K562 (cell line): ENCODE measurements around the gene TPI1. TPM values are rescaled to one million over a fixed set of nuclear protein-coding genes. Genes with fewer than 3 reads are reported as not detected.

Experiments used
- ATAC-seq: fragments of 200-7000 bp; cut with Tn5 transposase; 3 replicates; pipeline ENCODE4 v1.9.1; 2020; ENCODE audit warnings: moderate library complexity
- BruUV-seq: library from RNA; stranded (reverse); fragments of 400-500 nt; replicated peaks from 2 replicates; lab custom pipeline; 2021; lab: Mats Ljungman, UMichigan
- CTCF ChIA-PET: fragments of 300-600 bp; formaldehyde crosslinking; extraction: SDS; loops from one replicate; lab custom pipeline; 2021; ENCODE audit warnings: low intra/inter-chr PET ratio; lab: Yijun Ruan, JAX
- POLR2A ChIA-PET: fragments of 300-600, 350-650 bp; sonication (Branson Sonifier 250); formaldehyde crosslinking; extraction: SDS; loops from one replicate; lab custom pipeline; 2021; ENCODE audit warnings: antibody characterized with exemption, inconsistent platforms; lab: Yijun Ruan, JAX
- DNase-seq, 4 experiments: peaks; one replicate each; pipeline versions ENCODE4 v3.0.0 to v3.0.0-alpha.2; 2011 to 2018; ENCODE audit warnings: low spot score in 3 of 4, mixed read lengths in 3 of 4; ENCODE audit errors: extremely low read depth in 1 of 4
- FAIRE-seq: peaks from 2 replicates; lab custom pipeline; 2011; peaks lifted over from hg19 to GRCh38; lab: Jason Lieb, UNC
- H2AFZ ChIP-seq: 2 replicates; pipeline ENCODE4 v1.6.0; 2011; ENCODE audit warnings: low read depth, low read length, control low read depth, inconsistent platforms
- H3K27ac ChIP-seq: fragments of 200-600 bp; 3 replicates; pipeline ENCODE4 v1.8.0; 2011; ENCODE audit warnings: low read depth, mild to moderate bottlenecking, control low read depth, inconsistent platforms, low read length, moderate library complexity, mixed read lengths; ENCODE audit errors: extremely low read depth
- H3K27me3 ChIP-seq, 2 experiments: fragments of 300-600 bp in 1 of 2; 2 replicates in 1 of 2; 3 replicates in 1 of 2; pipeline versions ENCODE4 v1.6.0 to v1.8.0; 2011; ENCODE audit warnings: inconsistent platforms in 2 of 2, low read length in 2 of 2, mild to moderate bottlenecking in 1 of 2, mixed read lengths in 1 of 2, moderate library complexity in 1 of 2; ENCODE audit not compliant: control insufficient read depth in 2 of 2, insufficient read depth in 2 of 2
- H3K36me3 ChIP-seq: fragments of 300-600 bp; 3 replicates; pipeline ENCODE4 v1.8.0; 2011; ENCODE audit warnings: mild to moderate bottlenecking, low read length, inconsistent platforms; ENCODE audit not compliant: control insufficient read depth, insufficient read depth
- H3K4me1 ChIP-seq, 2 experiments: fragments of 200-600 bp in 1 of 2; replicated peaks in 1 of 2; 2 replicates in 1 of 2; 3 replicates in 1 of 2; pipeline versions ENCODE4 v1.5.1 to v1.8.0; 2011; ENCODE audit warnings: inconsistent platforms in 2 of 2, low read length in 2 of 2, mild to moderate bottlenecking in 1 of 2, mixed read lengths in 1 of 2, moderate library complexity in 1 of 2; ENCODE audit not compliant: control insufficient read depth in 2 of 2, insufficient read depth in 2 of 2
- H3K4me2 ChIP-seq: 2 replicates; pipeline ENCODE4 v1.6.1; 2011; ENCODE audit warnings: low read length, control low read depth, inconsistent platforms, mixed read lengths; ENCODE audit not compliant: insufficient read depth
- H3K4me3 ChIP-seq: fragments of 200-600 bp; sonication (generic), shearing (Covaris generic); 2 replicates; pipeline ENCODE4 v1.5.1; 2016; ENCODE audit warnings: control low read depth, inconsistent platforms
- H3K79me2 ChIP-seq: fragments of 200-600 bp; 3 replicates; pipeline ENCODE4 v1.8.0; 2011; ENCODE audit warnings: low read length, inconsistent platforms; ENCODE audit not compliant: control insufficient read depth, insufficient read depth
- H3K9ac ChIP-seq, 2 experiments: 2 replicates each; pipeline versions ENCODE4 v1.6.0 to v1.6.1; 2011; ENCODE audit warnings: low read depth in 2 of 2, low read length in 2 of 2, control low read depth in 1 of 2, inconsistent platforms in 1 of 2, mild to moderate bottlenecking in 1 of 2, mixed read lengths in 1 of 2; ENCODE audit not compliant: insufficient read depth in 1 of 2
- H3K9me1 ChIP-seq: one replicate; pipeline ENCODE4 v1.6.0; 2011; ENCODE audit warnings: inconsistent platforms, mild to moderate bottlenecking, low read length, moderate library complexity; ENCODE audit not compliant: control insufficient read depth, insufficient read depth
- H3K9me3 ChIP-seq: replicated peaks from 2 replicates; pipeline ENCODE4 v1.5.1; 2011; ENCODE audit warnings: low read depth, low read length, inconsistent platforms; ENCODE audit not compliant: control insufficient read depth, insufficient read depth
- H4K20me1 ChIP-seq: replicated peaks from 2 replicates; pipeline ENCODE4 v1.6.1; 2011; ENCODE audit warnings: low read length, inconsistent platforms, mixed read lengths; ENCODE audit not compliant: control insufficient read depth, insufficient read depth
- DACH1 ChIP-seq: fragments of 450-650 bp; IDR thresholded peaks from 2 replicates; pipeline ENCODE4 v1.6.1; 2018; ENCODE audit not compliant: partially characterized antibody
- GABPB1 ChIP-seq: sonication (generic); formaldehyde crosslinking; IDR thresholded peaks from 2 replicates; pipeline ENCODE4 v1.8.0; 2022; ENCODE audit warnings: mild to moderate bottlenecking, missing genetic modification reagents
- HCFC1 ChIP-seq: IDR thresholded peaks from 2 replicates; pipeline ENCODE4 v1.6.1; 2012; ENCODE audit warnings: low read depth, low read length, improper control_type of control experiment
- JUND ChIP-seq, 2 experiments: IDR thresholded peaks; 2 replicates in 1 of 2; 3 replicates in 1 of 2; pipeline ENCODE4 v1.6.1; 2011; ENCODE audit warnings: borderline replicate concordance in 2 of 2, low read depth in 2 of 2, low read length in 2 of 2, improper control_type of control experiment in 1 of 2, missing biosample characterization in 1 of 2, missing genetic modification characterization in 1 of 2, missing genetic modification reagents in 1 of 2
- KDM1A ChIP-seq, 2 experiments: fragments of 450-650 bp; IDR thresholded peaks; 2 replicates each; pipeline ENCODE4 v1.6.1; 2016; ENCODE audit warnings: mild to moderate bottlenecking in 2 of 2
- NRF1 ChIP-seq, 2 experiments: fragments of 450-650 bp; IDR thresholded peaks in 1 of 2; conservative IDR thresholded peaks in 1 of 2; 2 replicates each; pipeline ENCODE4 v1.6.1; 2014; ENCODE audit warnings: mild to moderate bottlenecking in 2 of 2
- RAD21 ChIP-seq, 2 experiments: fragments of 250-450 bp in 1 of 2; fragments of 450-650 bp in 1 of 2; sonication (Bioruptor Pico) in 1 of 2; formaldehyde crosslinking in 1 of 2; IDR thresholded peaks in 1 of 2; conservative IDR thresholded peaks in 1 of 2; 2 replicates each; pipeline versions ENCODE4 v1.4.0 to v1.8.0; 2020 to 2022; ENCODE audit warnings: mild to moderate bottlenecking in 2 of 2, moderate library complexity in 1 of 2
- RCOR1 ChIP-seq, 2 experiments: IDR thresholded peaks; 2 replicates each; pipeline ENCODE4 v1.6.1; 2012; ENCODE audit warnings: low read depth in 2 of 2, low read length in 2 of 2, borderline replicate concordance in 1 of 2, improper control_type of control experiment in 1 of 2
- STAG1 ChIP-seq: sonication (generic); formaldehyde crosslinking; IDR thresholded peaks from 2 replicates; pipeline ENCODE4 v1.5.0; 2020; ENCODE audit warnings: missing genetic modification reagents, borderline replicate concordance
- TEAD4 ChIP-seq, 2 experiments: sonication (generic) in 1 of 2; formaldehyde crosslinking in 1 of 2; IDR thresholded peaks; 2 replicates each; pipeline versions ENCODE4 v1.6.1 to v1.8.0; 2012 to 2022; ENCODE audit warnings: borderline replicate concordance in 1 of 2, inconsistent platforms in 1 of 2, low read length in 1 of 2, mild to moderate bottlenecking in 1 of 2, missing genetic modification reagents in 1 of 2
- TFAP4 ChIP-seq: sonication (generic); formaldehyde crosslinking; IDR thresholded peaks from 2 replicates; pipeline ENCODE4 v1.8.0; 2022; ENCODE audit warnings: missing genetic modification reagents, mild to moderate bottlenecking, moderate library complexity, borderline replicate concordance
- ZNF263 ChIP-seq: sonication (generic); formaldehyde crosslinking; IDR thresholded peaks from 2 replicates; pipeline ENCODE4 v1.8.0; 2022; ENCODE audit warnings: mild to moderate bottlenecking, missing genetic modification reagents, borderline replicate concordance
- ZNF395 ChIP-seq: fragments of 200-800 bp; sonication (Bioruptor generic); IDR thresholded peaks from 2 replicates; pipeline ENCODE4 v1.6.1; 2017; ENCODE audit warnings: missing genetic modification characterization, missing compliant biosample characterization
- WGBS: fragments of 100-300 bp; shearing (Covaris generic); methylation state at CpG from one replicate; pipeline ENCODE4 v1.1.6; 2016; ENCODE audit warnings: low coverage, mixed read lengths; ENCODE audit not compliant: insufficient coverage; ENCODE audit errors: missing lambda C conversion rate; 5-methylcytosine and 5-hydroxymethylcytosine counted together
- in situ Hi-C: fragments of 300-500 bp; cut with MboI; formaldehyde crosslinking; loops from 4 replicates; pipeline ENCODE4 v1.15.0; 2018; ENCODE audit warnings: inconsistent platforms, mixed read lengths
- intact Hi-C: fragments of 100-400 bp; cut with micrococcal nuclease; formaldehyde crosslinking; loops from 2 replicates; pipeline ENCODE4 v1.14.2; 2022
- polyA plus RNA-seq, 8 experiments: library from polyadenylated mRNA; depleted of rRNA in 4 of 8; stranded (reverse) in 5 of 8; unstranded in 3 of 8; fragments of >200 nt; fragmentation: Nextera tagmentation in 2 of 8; fragmentation: Illumina TruSeq in 1 of 8; extraction: Ambion mirVana in 2 of 8; extraction: Trizol in 1 of 8; gene quantifications; 2 replicates each; pipeline versions ENCODE4 v1.2.1 to v1.2.3, GENCODE V29; 2011 to 2014; ENCODE audit warnings: inconsistent platforms in 1 of 8, missing spikeins in 1 of 8
- total RNA-seq, 7 experiments: library from RNA; depleted of rRNA in 6 of 7; stranded (reverse); fragments of >200 nt in 6 of 7; fragmentation: Illumina TruSeq in 2 of 7; extraction: Trizol in 2 of 7; gene quantifications; 2 replicates each; pipeline versions ENCODE4 v1.2.1 to v1.2.3, GENCODE V29; 2011 to 2021; ENCODE audit warnings: low replicate concordance in 1 of 7
- TF ChIP-seq, protein P1 (sequence below): fragments of 450-650 bp; formaldehyde crosslinking; IDR thresholded peaks from 2 replicates; pipeline ENCODE4 v1.4.0; 2020; ENCODE audit warnings: mild to moderate bottlenecking, moderate library complexity

The TPI1 gene
- total and polyA plus RNA-seq, 9 of the 15 experiments (the other 6 are each of a cell fraction or from before 2014, with no cell fraction given) = 662 to 4,971 (median 892) TPM

DNA sequence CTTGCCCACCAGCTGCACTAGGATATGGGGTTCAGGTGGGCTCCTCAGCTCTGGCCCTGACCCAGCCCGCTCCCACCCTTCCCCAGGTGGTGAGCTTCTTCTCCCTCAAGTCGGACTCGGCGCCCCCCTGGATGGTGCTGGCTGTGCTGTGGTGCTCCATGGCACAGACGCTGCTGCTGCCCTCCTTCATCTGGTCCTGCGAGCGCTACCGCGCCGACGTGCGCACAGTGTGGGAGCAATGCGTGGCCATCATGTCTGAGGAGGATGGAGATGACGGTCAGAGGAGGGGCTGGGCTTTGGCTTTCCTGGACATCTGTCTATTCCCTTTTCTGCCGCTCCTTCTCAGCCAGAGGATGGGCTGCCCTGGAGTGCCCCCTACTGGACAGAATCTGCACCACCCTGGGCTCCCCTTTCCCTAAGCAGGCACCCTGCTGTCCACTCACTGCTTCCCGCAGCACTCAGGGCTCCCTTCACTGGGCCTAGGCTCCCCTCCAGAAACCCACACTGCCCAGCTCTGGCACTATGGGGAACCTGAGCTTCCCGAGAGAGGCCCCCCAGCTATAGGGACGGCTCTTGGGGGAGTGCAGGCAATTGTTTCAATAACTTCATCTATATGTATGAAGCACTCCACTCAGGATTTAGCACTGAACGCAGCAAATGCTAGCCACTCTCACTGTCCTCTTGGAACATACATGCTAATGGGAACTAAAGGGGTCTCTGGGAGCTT, 41.8 kb upstream of the TPI1 start:
- WGBS = 8% methylated on average over 12 of the region's 19 CpGs
- FAIRE-seq (peak; percentile 90), ATAC-seq (peak; percentile 79), DNase-seq (peak; percentile 75 to 84 (median 81))
- Histone ChIP-seq H3K4me1 (peaks cover 19 to 58% of the 10 kb centered on the region in 2 experiments; a peak in 4 of 5 replicates), H3K9me1 (no peaks in the 10 kb centered on the region), H3K27me3 (peaks cover 0 to 4% of the 10 kb centered on the region in 2 experiments; a peak in 2 of 5 replicates), H3K36me3 (peaks cover 9% of the 10 kb centered on the region; the same call in 1 of the 3 replicates), H2AFZ (0 out of 2 replicates have a peak overlapping the region, but pooled peaks have one; percentile 25), H3K9ac (no peak overlapping the region; a peak in 1 of 4 replicates), H3K79me2 (peaks cover 24% of the 10 kb centered on the region), H3K27ac (no peak overlapping the region), H3K4me3 (no peak overlapping the region), H3K9me3 (no peaks in the 10 kb centered on the region), H4K20me1 (no peaks in the 10 kb centered on the region), H3K4me2 (no peak overlapping the region)
- CTCF ChIA-PET = interaction anchor here (0.5 to 1.9 kb wide), 5 partner anchors 58 to 258 kb away, joined by 3 to 15 read pairs (median 5); partner anchors contain the start of gene MLF2
- BruUV-seq = no TSS peak
- intact Hi-C loops = loop anchor here (1.0 to 10.0 kb wide), 6 partner anchors 48 to 271 kb away; partner anchors contain the start of genes IFFO1, MLF2 and ZNF384
- in situ Hi-C loops = no loop called here
- POLR2A ChIA-PET = no interaction called here
- TF ChIP-seq ZNF395 (CRISPR knock-in tag) = 0 out of 2 replicates have a peak, but pooled peaks have one; percentile 30
- TF ChIP-seq STAG1 (CRISPR knock-in tag) = peak; percentile 43; the same call in 1 of the 2 replicates
- TF ChIP-seq TEAD4 (IDR thresholded peaks at IDR 0.05; ENCODE audit: low read length) = peak; percentile 47; the same call in 1 of the 2 replicates
- no peak for TF ChIP-seq TEAD4 (CRISPR knock-in tag; IDR thresholded peaks at IDR 0.05; ENCODE audit: borderline replicate concordance)
- TF ChIP-seq DACH1 = no peak
- TF ChIP-seq RAD21 (CRISPR knock-in tag; conservative IDR thresholded peaks at IDR 0.05 in 1 of 2, IDR thresholded peaks at IDR 0.05 in 1 of 2) = peak; percentile 72 to 81
- TF ChIP-seq HCFC1 = 0 out of 2 replicates have a peak, but pooled peaks have one; percentile 20
- TF ChIP-seq RCOR1 (IDR thresholded peaks at IDR 0.05; ENCODE audit: borderline replicate concordance in 1 of 2, low read depth in 2 of 2, low read length in 2 of 2) = peak; percentile 28 to 63; a peak in 2 of 4 replicates
- peak; percentile 83 for TF ChIP-seq ZNF263 (CRISPR knock-in tag)
- peak in 1 of 2 experiments; percentile 34; a peak in 1 of 4 replicates for TF ChIP-seq NRF1 (conservative IDR thresholded peaks at IDR 0.05 in 1 of 2, IDR thresholded peaks at IDR 0.05 in 1 of 2)
- TF ChIP-seq, protein P1, sequence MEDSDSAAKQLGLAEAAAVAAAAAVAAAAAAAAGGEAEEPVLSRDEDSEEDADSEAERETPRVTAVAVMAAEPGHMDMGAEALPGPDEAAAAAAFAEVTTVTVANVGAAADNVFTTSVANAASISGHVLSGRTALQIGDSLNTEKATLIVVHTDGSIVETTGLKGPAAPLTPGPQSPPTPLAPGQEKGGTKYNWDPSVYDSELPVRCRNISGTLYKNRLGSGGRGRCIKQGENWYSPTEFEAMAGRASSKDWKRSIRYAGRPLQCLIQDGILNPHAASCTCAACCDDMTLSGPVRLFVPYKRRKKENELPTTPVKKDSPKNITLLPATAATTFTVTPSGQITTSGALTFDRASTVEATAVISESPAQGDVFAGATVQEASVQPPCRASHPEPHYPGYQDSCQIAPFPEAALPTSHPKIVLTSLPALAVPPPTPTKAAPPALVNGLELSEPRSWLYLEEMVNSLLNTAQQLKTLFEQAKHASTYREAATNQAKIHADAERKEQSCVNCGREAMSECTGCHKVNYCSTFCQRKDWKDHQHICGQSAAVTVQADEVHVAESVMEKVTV (CRISPR knock-in tag) = peak; percentile 41
- TF ChIP-seq JUND (IDR thresholded peaks at IDR 0.05; ENCODE audit: borderline replicate concordance, low read depth, low read length) = peak; percentile 30; the same call in 1 of the 2 replicates
- TF ChIP-seq JUND (tag; IDR thresholded peaks at IDR 0.05; ENCODE audit: borderline replicate concordance, low read depth, low read length) = no peak; the same call in 2 of the 3 replicates
- TF ChIP-seq TFAP4 (CRISPR knock-in tag) = peak; percentile 51; the same call in 1 of the 2 replicates
- TF ChIP-seq KDM1A (IDR thresholded peaks at IDR 0.05) = peak in 1 of 2 experiments; percentile 41; a peak in 1 of 4 replicates
- peak; percentile 21; the same call in 1 of the 2 replicates for TF ChIP-seq GABPB1 (CRISPR knock-in tag)
